Natural killer cell (primary cell): ENCODE measurements around the gene EHBP1L1. TPM values are rescaled to one million over a fixed set of nuclear protein-coding genes. Genes with fewer than 3 reads are reported as not detected.

Experiments
- ATAC-seq, 3 donors: fragments of 150-1000 bp in 2 of 3; fragments of 200-7000 bp in 1 of 3; cut with Tn5 transposase; 1 replicate in 1 of 3; 2 replicates in 2 of 3; pipeline ENCODE4 v1.10.0; 2021; ENCODE audit warnings: mild to moderate bottlenecking in 2 of 3, moderate library complexity in 2 of 3
- DNase-seq, 2 donors: peaks; one replicate each; pipeline versions ENCODE4 v3.0.0 to v3.0.0-alpha.2; 2013 to 2021; ENCODE audit warnings: mixed read lengths in 1 of 2
- H3K27ac ChIP-seq: one replicate; pipeline ENCODE4 v1.5.1; 2013; ENCODE audit warnings: mild to moderate bottlenecking, low read length
- H3K27me3 ChIP-seq: one replicate; pipeline ENCODE4 v1.6.1; 2013; ENCODE audit warnings: low read length; ENCODE audit not compliant: control insufficient read depth, insufficient read depth
- H3K36me3 ChIP-seq: one replicate; pipeline ENCODE4 v1.6.1; 2013; ENCODE audit warnings: low read length; ENCODE audit not compliant: control insufficient read depth, insufficient read depth
- H3K4me1 ChIP-seq: one replicate; pipeline ENCODE4 v1.6.1; 2013; ENCODE audit warnings: low read length; ENCODE audit not compliant: control insufficient read depth, insufficient read depth
- H3K4me3 ChIP-seq: one replicate; pipeline ENCODE4 v1.5.1; 2013; ENCODE audit warnings: low read length
- H3K9me3 ChIP-seq: one replicate; pipeline ENCODE4 v1.6.1; 2013; ENCODE audit warnings: low read length; ENCODE audit not compliant: control insufficient read depth, insufficient read depth
- H3K27ac Mint-ChIP-seq, 2 donors: one replicate each; pipeline ENCODE4 v1.8.0; 2022; ENCODE audit warnings: mild to moderate bottlenecking in 2 of 2, mixed read lengths in 2 of 2, moderate library complexity in 1 of 2
- H3K27me3 Mint-ChIP-seq, 2 donors: one replicate each; pipeline ENCODE4 v1.8.0; 2022; ENCODE audit warnings: low read depth in 2 of 2, mixed read lengths in 2 of 2
- H3K36me3 Mint-ChIP-seq: one replicate; pipeline ENCODE4 v1.8.0; 2022; ENCODE audit warnings: mixed read lengths
- H3K4me1 Mint-ChIP-seq, 2 donors: one replicate each; pipeline ENCODE4 v1.8.0; 2022; ENCODE audit warnings: mixed read lengths in 2 of 2
- H3K4me3 Mint-ChIP-seq: one replicate; pipeline ENCODE4 v1.8.0; 2022; ENCODE audit warnings: mild to moderate bottlenecking, moderate library complexity, mixed read lengths
- H3K9me3 Mint-ChIP-seq, 2 donors: one replicate each; pipeline ENCODE4 v1.8.0; 2022; ENCODE audit warnings: mixed read lengths in 2 of 2
- CTCF ChIP-seq: fragments of 200-600 bp; IDR thresholded peaks from one replicate; pipeline ENCODE4 v1.8.0; 2022; ENCODE audit warnings: antibody characterized with exemption
- WGBS: methylation state at CpG from one replicate; pipeline ENCODE4 v1.1.7; 2013; ENCODE audit warnings: missing lambda C conversion rate; ENCODE audit not compliant: insufficient coverage; 5-methylcytosine and 5-hydroxymethylcytosine counted together
- intact Hi-C: fragments of 100-400 bp; cut with micrococcal nuclease; formaldehyde crosslinking; loops from one replicate; pipeline ENCODE4 v1.14.2; 2022
- total RNA-seq, 4 donors: library from RNA; stranded (reverse); fragments of 120-200 nt in 1 of 4; gene quantifications; one replicate each; pipeline versions ENCODE4 v1.2.3 to v1.2.4, GENCODE V29; 2013 to 2022

Gene EHBP1L1
- total RNA-seq, 3 donors from 2014 or later (not counting 1 experiment from before 2014, with no cell fraction given), result 129 to 137 (median 135) TPM

GRCh38 chr11:65609665-65610064 lies 33.8 kb downstream of the EHBP1L1 start:
- ATAC-seq, result no peak

GRCh38 chr11:65610404-65610803 lies 34.6 kb downstream of the EHBP1L1 start:
- Histone ChIP-seq H3K4me3 (no peak overlapping the region), H3K27ac (peak overlapping the region; percentile 11), H3K36me3 (peaks cover 31% of the 10 kb centered on the region), H3K27me3 (no peaks in the 10 kb centered on the region), H3K9me3 (no peaks in the 10 kb centered on the region), H3K4me1 (peaks cover 50% of the 10 kb centered on the region)
- DNase-seq, result no peak
- TF ChIP-seq CTCF, result no peak
- ATAC-seq, result no peak
- 70% methylated on average over 6 of the region's 6 CpGs for WGBS
- intact Hi-C loops, result loop anchor here (5.0 kb wide), 1 partner anchor 392 kb away; the partner anchor contains the start of genes BANF1 and EIF1AD
- Mint-ChIP-seq H3K36me3 (no peaks in the 10 kb centered on the region), H3K27ac (peak overlapping the region; percentile 78 to 97), H3K27me3 (no peaks in the 10 kb centered on the region), H3K4me1 (peaks cover 34 to 50% of the 10 kb centered on the region in 2 donors), H3K4me3 (no peak overlapping the region), H3K9me3 (no peaks in the 10 kb centered on the region)

More at GRCh38 chr11:65609665-65610064, 33.8 kb downstream of the EHBP1L1 start:
- intact Hi-C loops, result loop anchor here (5.0 kb wide), 1 partner anchor 393 kb away; the partner anchor contains the start of genes BANF1 and EIF1AD
- Histone ChIP-seq H3K9me3 (no peaks in the 10 kb centered on the region), H3K36me3 (peaks cover 38% of the 10 kb centered on the region), H3K4me3 (no peak overlapping the region), H3K4me1 (peaks cover 46% of the 10 kb centered on the region), H3K27ac (no peak overlapping the region), H3K27me3 (no peaks in the 10 kb centered on the region)
- no peak for DNase-seq
- H3K4me1 Mint-ChIP-seq, result peaks cover 27 to 50% of the 10 kb centered on the region in 2 donors
- H3K27me3 Mint-ChIP-seq, result no peaks in the 10 kb centered on the region
- H3K9me3 Mint-ChIP-seq, result no peaks in the 10 kb centered on the region
- TF ChIP-seq CTCF, result no peak
- peak overlapping the region; percentile 78 to 97 for H3K27ac Mint-ChIP-seq
- WGBS, result 87% methylated on average over 5 of the region's 5 CpGs
- H3K36me3 Mint-ChIP-seq, result no peaks in the 10 kb centered on the region
- H3K4me3 Mint-ChIP-seq, result no peak overlapping the region

GRCh38 chr11:65611028-65611757 lies 35.3 kb downstream of the EHBP1L1 start:
- Histone ChIP-seq H3K27me3 (no peaks in the 10 kb centered on the region), H3K36me3 (peaks cover 23% of the 10 kb centered on the region), H3K4me1 (peaks cover 51% of the 10 kb centered on the region), H3K27ac (peak overlapping the region; percentile 22), H3K9me3 (no peaks in the 10 kb centered on the region), H3K4me3 (no peak overlapping the region)
- H3K36me3 Mint-ChIP-seq, result no peaks in the 10 kb centered on the region
- peaks cover 35 to 51% of the 10 kb centered on the region in 2 donors for H3K4me1 Mint-ChIP-seq
- no peaks in the 10 kb centered on the region for H3K9me3 Mint-ChIP-seq
- ATAC-seq (no peak), DNase-seq (no peak)
- WGBS, result 38% methylated on average over 9 of the region's 10 CpGs
- no peak for TF ChIP-seq CTCF
- H3K27me3 Mint-ChIP-seq, result no peaks in the 10 kb centered on the region
- H3K4me3 Mint-ChIP-seq, result peak overlapping the region; percentile 13
- intact Hi-C loops, result loop anchor here (5.0 kb wide), 1 partner anchor 391 kb away; the partner anchor contains the start of genes BANF1 and EIF1AD
- peak overlapping the region; percentile 96 to 97 for H3K27ac Mint-ChIP-seq
